ENCODE data around the gene TACC2. TPM values are rescaled to one million over a fixed set of nuclear protein-coding genes. Genes with fewer than 3 reads are reported as not detected.

TACC2 gene
- polyA plus RNA-seq, 4 donors = 27.9 to 58.2 (median 44.1) TPM

GRCh38 chr10:122239578-122240257 is 250.8 kb downstream of the TACC2 start:
- no peak for DNase-seq (ENCODE audit: low read depth in 4 of 4, low spot score in 3 of 4)

GRCh38 chr10:122240401-122240800 is 251.4 kb downstream of the TACC2 start:
- no peak for DNase-seq (ENCODE audit: low read depth in 4 of 4, low spot score in 3 of 4)

GRCh38 chr10:122241836-122242235 is 252.9 kb downstream of the TACC2 start:
- DNase-seq (ENCODE audit: low read depth in 4 of 4, low spot score in 3 of 4) = no peak

GRCh38 chr10:122243550-122243949 is 254.6 kb downstream of the TACC2 start:
- DNase-seq (ENCODE audit: low read depth in 4 of 4, low spot score in 3 of 4) = no peak

- DNase-seq (ENCODE audit: low read depth in 4 of 4, low spot score in 3 of 4) = no peak
These were observed 255.3 kb downstream of the TACC2 start for GRCh38 chr10:122244001-122244975.

GRCh38 chr10:122245136-122245535 is 256.2 kb downstream of the TACC2 start:
- DNase-seq (ENCODE audit: low read depth in 4 of 4, low spot score in 3 of 4) = no peak

- no peak for DNase-seq (ENCODE audit: low read depth in 4 of 4, low spot score in 3 of 4)
These were observed 256.9 kb downstream of the TACC2 start for GRCh38 chr10:122245897-122246296.

GRCh38 chr10:122246830-122247520 is 258.0 kb downstream of the TACC2 start:
- DNase-seq (ENCODE audit: low read depth in 4 of 4, low spot score in 3 of 4) = no peak

- DNase-seq (ENCODE audit: low read depth in 4 of 4, low spot score in 3 of 4) = no peak
These were observed 259.7 kb downstream of the TACC2 start for GRCh38 chr10:122248356-122249302.

GRCh38 chr10:122249303-122249850 is 260.4 kb downstream of the TACC2 start:
- no peak for DNase-seq (ENCODE audit: low read depth in 4 of 4, low spot score in 3 of 4)

GRCh38 chr10:122249991-122250750 is 261.2 kb downstream of the TACC2 start:
- no peak for DNase-seq (ENCODE audit: low read depth in 4 of 4, low spot score in 3 of 4)

GRCh38 chr10:122251459-122252255 is 262.7 kb downstream of the TACC2 start:
- DNase-seq (ENCODE audit: low read depth in 4 of 4, low spot score in 3 of 4) = no peak

- DNase-seq (ENCODE audit: low read depth in 4 of 4, low spot score in 3 of 4) = no peak
These were observed 263.8 kb downstream of the TACC2 start for GRCh38 chr10:122252805-122253204.

- no peak for DNase-seq (ENCODE audit: low read depth in 4 of 4, low spot score in 3 of 4)
These were observed 264.6 kb downstream of the TACC2 start for GRCh38 chr10:122253605-122254004.

GRCh38 chr10:122254831-122255230 is 265.9 kb downstream of the TACC2 start:
- no peak for DNase-seq (ENCODE audit: low read depth in 4 of 4, low spot score in 3 of 4)

- no peak for DNase-seq (ENCODE audit: low read depth in 4 of 4, low spot score in 3 of 4)
These were observed 266.7 kb downstream of the TACC2 start for GRCh38 chr10:122255509-122256301.

- DNase-seq (ENCODE audit: low read depth in 4 of 4, low spot score in 3 of 4) = no peak
These were observed 268.1 kb downstream of the TACC2 start for GRCh38 chr10:122257041-122257440.

Data from left renal pelvis (tissue), 4 donors.